Mucosa of descending colon (tissue), 3 donors: ENCODE results near the gene SLC11A1. TPM values are rescaled to one million over a fixed set of nuclear protein-coding genes. Genes with fewer than 3 reads are reported as not detected.

Source experiments
- ATAC-seq: fragments of 200-7000 bp; cut with Tn5 transposase; one replicate; pipeline ENCODE4 v1.9.1; 2020; ENCODE audit warnings: mild to moderate bottlenecking, moderate library complexity
- DNase-seq, 3 donors: peaks; one replicate each; pipeline ENCODE4 v3.0.0-alpha.2; 2020
- H3K36me3 ChIP-seq: fragments of 200-600 bp; one replicate; pipeline ENCODE4 v1.8.0; 2021; ENCODE audit warnings: low read depth, mild to moderate bottlenecking
- H3K4me1 ChIP-seq: fragments of 200-600 bp; one replicate; pipeline ENCODE4 v1.8.0; 2021; ENCODE audit warnings: low read depth, mild to moderate bottlenecking
- H3K4me3 ChIP-seq: fragments of 200-600 bp; one replicate; pipeline ENCODE4 v1.8.0; 2021; ENCODE audit warnings: mild to moderate bottlenecking
- H3K9me3 ChIP-seq: fragments of 200-600 bp; one replicate; pipeline ENCODE4 v1.8.0; 2021; ENCODE audit warnings: mild to moderate bottlenecking
- intact Hi-C, 2 donors: fragments of 100-400 bp; cut with DNase I in 1 of 2; cut with micrococcal nuclease in 1 of 2; formaldehyde crosslinking; loops; one replicate each; pipeline versions ENCODE4 v1.11.0 to v1.11.1; 2022; cut with DNase I, micrococcal nuclease
- total RNA-seq, 3 donors: library from RNA; stranded (reverse); fragmentation: NEBNext Ultra II Directional in 2 of 3; extraction: Animal tissue kit (Norgen Biotek cat#: 25700) in 2 of 3; gene quantifications; one replicate each; pipeline versions ENCODE4 v1.2.1 to v1.2.4, GENCODE V29; 2021 to 2023
- TF ChIP-seq, protein P1 (sequence below): fragments of 200-600 bp; IDR thresholded peaks from one replicate; pipeline ENCODE4 v1.8.0; 2022; ENCODE audit warnings: antibody characterized with exemption, mild to moderate bottlenecking
- donor health status: DM: no; HTN: no; CAD: no; lungs with moderate emphysema.
- donor health status: DM: no; HTN: no; CAD: no.
- donor health status: DM: no; HTN: yes; CAD: no.

The SLC11A1 gene
- total RNA-seq, 3 donors from 2014 or later: 1.2 to 7.8 (median 5.3) TPM

DNA sequence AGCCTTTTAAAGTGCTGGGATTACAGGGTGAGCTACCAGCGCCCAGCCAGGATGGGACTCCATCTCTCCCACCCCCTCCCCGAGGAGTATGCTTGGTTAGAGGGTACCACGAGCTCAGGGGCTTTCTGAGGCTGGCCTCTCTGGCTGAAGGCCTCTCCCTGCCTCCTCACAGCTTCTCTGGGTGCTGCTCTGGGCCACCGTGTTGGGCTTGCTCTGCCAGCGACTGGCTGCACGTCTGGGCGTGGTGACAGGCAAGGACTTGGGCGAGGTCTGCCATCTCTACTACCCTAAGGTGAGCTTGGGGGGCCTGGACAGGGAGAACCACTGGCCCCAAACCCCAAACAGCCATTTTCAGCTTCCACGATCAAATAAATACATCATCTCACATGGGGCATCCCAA, 2.9 kb downstream of the SLC11A1 start:
- Histone ChIP-seq H3K9me3 (no peaks in the 10 kb centered on the region), H3K4me3 (no peak overlapping the region), H3K4me1 (peaks cover 5% of the 10 kb centered on the region), H3K36me3 (no peaks in the 10 kb centered on the region)
- no peak for DNase-seq
- TF ChIP-seq, protein P1, sequence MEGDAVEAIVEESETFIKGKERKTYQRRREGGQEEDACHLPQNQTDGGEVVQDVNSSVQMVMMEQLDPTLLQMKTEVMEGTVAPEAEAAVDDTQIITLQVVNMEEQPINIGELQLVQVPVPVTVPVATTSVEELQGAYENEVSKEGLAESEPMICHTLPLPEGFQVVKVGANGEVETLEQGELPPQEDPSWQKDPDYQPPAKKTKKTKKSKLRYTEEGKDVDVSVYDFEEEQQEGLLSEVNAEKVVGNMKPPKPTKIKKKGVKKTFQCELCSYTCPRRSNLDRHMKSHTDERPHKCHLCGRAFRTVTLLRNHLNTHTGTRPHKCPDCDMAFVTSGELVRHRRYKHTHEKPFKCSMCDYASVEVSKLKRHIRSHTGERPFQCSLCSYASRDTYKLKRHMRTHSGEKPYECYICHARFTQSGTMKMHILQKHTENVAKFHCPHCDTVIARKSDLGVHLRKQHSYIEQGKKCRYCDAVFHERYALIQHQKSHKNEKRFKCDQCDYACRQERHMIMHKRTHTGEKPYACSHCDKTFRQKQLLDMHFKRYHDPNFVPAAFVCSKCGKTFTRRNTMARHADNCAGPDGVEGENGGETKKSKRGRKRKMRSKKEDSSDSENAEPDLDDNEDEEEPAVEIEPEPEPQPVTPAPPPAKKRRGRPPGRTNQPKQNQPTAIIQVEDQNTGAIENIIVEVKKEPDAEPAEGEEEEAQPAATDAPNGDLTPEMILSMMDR: no peak
- intact Hi-C loops: no loop called here
- ATAC-seq: no peak

DNA sequence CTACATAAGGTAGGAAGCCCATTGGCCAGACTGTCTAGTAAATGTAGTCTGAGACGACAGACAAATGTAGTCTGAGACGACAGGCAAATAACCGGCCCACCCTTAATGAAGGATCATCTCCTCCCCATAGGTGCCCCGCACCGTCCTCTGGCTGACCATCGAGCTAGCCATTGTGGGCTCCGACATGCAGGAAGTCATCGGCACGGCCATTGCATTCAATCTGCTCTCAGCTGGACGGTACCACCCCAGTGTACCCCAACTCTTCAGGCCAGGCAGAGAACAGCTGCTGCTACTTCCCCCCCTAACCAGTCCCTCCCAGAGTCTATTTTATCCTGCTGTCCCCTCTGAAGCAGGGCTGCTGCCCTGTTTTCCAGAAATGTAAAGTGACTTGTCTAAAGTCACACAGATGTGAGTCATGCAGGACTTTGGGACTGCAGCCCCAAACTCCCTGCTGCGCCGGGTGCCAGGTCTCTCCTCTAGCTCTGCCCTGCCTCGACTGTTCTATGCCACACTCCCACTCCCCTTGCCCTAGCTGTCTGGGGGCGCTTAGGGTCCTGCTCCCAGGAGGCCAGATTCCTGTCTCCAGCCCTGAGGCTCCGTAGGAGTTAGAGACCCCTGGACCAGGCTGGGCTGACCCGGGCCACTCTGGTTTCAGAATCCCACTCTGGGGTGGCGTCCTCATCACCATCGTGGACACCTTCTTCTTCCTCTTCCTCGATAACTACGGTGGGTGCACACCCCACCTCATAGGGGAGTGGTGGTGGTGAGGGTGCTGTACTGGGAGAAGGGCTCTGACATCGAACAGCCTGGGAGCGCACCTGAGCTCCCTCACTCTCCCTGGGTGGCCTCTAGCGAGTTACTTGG, 4.7 kb downstream of the SLC11A1 start:
- TF ChIP-seq, protein P1: no peak
- ATAC-seq (peak; percentile 6), DNase-seq (peak in 1 of 3 donors; percentile 46)
- intact Hi-C loops: no loop called here
- Histone ChIP-seq H3K36me3 (no peaks in the 10 kb centered on the region), H3K4me3 (no peak overlapping the region), H3K4me1 (peaks cover 5% of the 10 kb centered on the region), H3K9me3 (no peaks in the 10 kb centered on the region)

DNA sequence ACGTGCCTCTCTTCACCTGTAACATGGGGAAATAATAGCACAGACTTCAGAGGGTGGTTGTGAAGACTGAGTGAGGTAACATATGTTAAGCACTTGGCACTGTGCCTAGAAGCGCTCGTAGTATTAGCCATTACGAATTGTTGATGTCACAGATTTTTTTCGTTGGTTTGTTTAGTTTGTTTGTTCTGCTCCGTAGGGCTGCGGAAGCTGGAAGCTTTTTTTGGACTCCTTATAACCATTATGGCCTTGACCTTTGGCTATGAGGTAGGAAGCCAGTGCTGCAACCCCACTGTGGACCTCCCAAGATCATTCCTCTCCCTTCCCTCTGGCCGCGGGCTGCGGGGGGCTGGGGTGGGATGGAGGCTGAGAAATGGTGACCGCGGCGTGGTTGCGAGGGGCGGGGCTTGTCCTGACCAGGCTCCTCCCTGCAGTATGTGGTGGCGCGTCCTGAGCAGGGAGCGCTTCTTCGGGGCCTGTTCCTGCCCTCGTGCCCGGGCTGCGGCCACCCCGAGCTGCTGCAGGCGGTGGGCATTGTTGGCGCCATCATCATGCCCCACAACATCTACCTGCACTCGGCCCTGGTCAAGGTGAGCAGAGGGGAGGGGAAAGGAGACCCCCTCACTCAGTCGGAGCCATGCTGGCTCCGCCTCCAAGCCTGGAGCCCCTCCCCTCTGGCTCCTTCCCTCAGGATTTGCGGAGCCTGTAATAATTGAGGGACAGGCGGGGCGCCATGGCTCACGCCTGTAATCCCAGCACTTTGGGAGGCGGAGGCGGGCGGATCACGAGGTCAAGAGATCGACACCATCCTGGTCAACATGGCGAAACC, 5.5 kb downstream of the SLC11A1 start:
- Histone ChIP-seq H3K36me3 (no peaks in the 10 kb centered on the region), H3K4me3 (no peak overlapping the region), H3K9me3 (no peaks in the 10 kb centered on the region), H3K4me1 (peaks cover 5% of the 10 kb centered on the region)
- TF ChIP-seq, protein P1: no peak
- ATAC-seq (peak; percentile 91), DNase-seq (peak; percentile 83 to 88 (median 84))
- intact Hi-C loops: no loop called here

DNA sequence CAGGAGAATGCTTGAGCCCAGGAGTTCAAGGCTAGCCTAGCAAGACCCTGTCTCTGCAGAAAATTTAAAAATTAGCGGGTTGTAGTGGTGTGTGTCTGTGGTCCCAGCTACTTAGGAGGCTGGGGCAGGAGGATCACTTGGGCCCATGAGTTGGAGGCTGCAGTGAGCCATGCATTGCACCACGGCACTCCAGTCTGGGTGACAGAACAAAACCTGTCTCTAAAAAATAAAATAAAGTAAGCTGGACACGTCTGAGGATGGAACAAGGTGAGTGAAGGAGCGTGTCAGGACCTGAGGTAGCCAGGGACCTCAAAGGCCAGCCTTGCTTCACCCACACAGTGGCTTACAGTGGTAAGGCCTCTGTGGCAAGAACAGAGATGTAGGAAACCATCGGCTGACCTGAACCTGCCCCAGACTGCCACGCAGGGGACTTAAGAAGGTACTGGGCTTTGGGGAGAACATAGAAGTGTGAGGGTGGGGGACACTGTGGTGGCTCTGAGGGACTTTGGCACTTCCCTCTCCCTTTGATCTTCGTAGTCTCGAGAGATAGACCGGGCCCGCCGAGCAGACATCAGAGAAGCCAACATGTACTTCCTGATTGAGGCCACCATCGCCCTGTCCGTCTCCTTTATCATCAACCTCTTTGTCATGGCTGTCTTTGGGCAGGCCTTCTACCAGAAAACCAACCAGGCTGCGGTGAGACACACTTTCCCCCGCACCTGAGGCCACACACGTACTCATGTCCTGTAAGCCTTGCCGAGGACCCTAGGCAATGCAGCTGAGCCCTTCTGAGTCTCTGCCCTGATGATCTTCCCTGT, 7.5 kb downstream of the SLC11A1 start:
- Histone ChIP-seq H3K36me3 (no peaks in the 10 kb centered on the region), H3K4me1 (peaks cover 13% of the 10 kb centered on the region), H3K4me3 (no peak overlapping the region), H3K9me3 (no peaks in the 10 kb centered on the region)
- TF ChIP-seq, protein P1: no peak
- intact Hi-C loops: no loop called here
- ATAC-seq: no peak
- no peak for DNase-seq

DNA sequence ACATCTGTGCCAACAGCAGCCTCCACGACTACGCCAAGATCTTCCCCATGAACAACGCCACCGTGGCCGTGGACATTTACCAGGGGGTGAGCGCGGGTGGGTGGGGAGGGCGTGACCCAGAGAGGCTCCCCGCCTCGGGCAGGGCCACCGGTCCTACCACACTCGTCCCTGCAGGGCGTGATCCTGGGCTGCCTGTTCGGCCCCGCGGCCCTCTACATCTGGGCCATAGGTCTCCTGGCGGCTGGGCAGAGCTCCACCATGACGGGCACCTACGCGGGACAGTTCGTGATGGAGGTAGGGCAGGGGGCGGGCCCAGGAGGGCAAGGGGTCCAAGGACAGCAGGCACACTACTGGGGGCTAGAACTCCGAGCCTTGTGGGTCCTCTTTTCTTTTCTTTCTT, 9.1 kb downstream of the SLC11A1 start:
- Histone ChIP-seq H3K36me3 (no peaks in the 10 kb centered on the region), H3K9me3 (no peaks in the 10 kb centered on the region), H3K4me3 (no peak overlapping the region), H3K4me1 (peaks cover 22% of the 10 kb centered on the region)
- intact Hi-C loops: no loop called here
- DNase-seq: no peak
- TF ChIP-seq, protein P1: no peak
- no peak for ATAC-seq
